ENCODE measurements around the gene VWA2.

The VWA2 gene

GRCh38 chr10:114233482-114233881, 5.6 kb upstream of the VWA2 start:
- H3K27ac ChIP-seq (ENCODE audit: extremely low read depth, low read depth, low read length), result no peak overlapping the region
- no peak overlapping the region for H3K4me3 ChIP-seq (ENCODE audit: low read depth, low read length)
- CTCF ChIA-PET, result interaction anchor here (0.5 to 0.8 kb wide), 2 partner anchors 470 to 1784 kb away, joined by 3 to 5 read pairs; no protein-coding TSS in a partner anchor
- POLR2A ChIA-PET, result no interaction called here
- H3K36me3 ChIP-seq (ENCODE audit: control insufficient read depth in 2 of 2, insufficient read depth in 1 of 2, low read length in 2 of 2), result no peaks in the 10 kb centered on the region
- 0 out of 2 replicates have a peak, but pooled peaks cover 3% of the 10 kb centered on the region for H3K4me1 ChIP-seq (ENCODE audit: control insufficient read depth, insufficient read depth, low read length)
- TF ChIP-seq CTCF (tag by site-specific recombination; IDR thresholded peaks at IDR 0.05) (no peak), ZNF704 (tag by site-specific recombination; IDR thresholded peaks at IDR 0.05) (no peak), RBAK (tag by site-specific recombination; IDR thresholded peaks at IDR 0.05) (no peak), MYNN (tag by site-specific recombination; IDR thresholded peaks at IDR 0.05; ENCODE audit: borderline replicate concordance) (peak; percentile 68)
- H3K9me3 ChIP-seq (ENCODE audit: control insufficient read depth, insufficient read depth, low read depth, low read length), result no peaks in the 10 kb centered on the region

GRCh38 chr10:114234132-114234531, 4.9 kb upstream of the VWA2 start:
- peaks cover 5% of the 10 kb centered on the region; the same call in 1 of the 2 replicates for H3K4me1 ChIP-seq (ENCODE audit: control insufficient read depth, insufficient read depth, low read length)
- CTCF ChIA-PET, result interaction anchor here (0.5 kb wide), 1 partner anchor 1784 kb away, joined by 5 read pairs; no protein-coding TSS in a partner anchor
- POLR2A ChIA-PET, result no interaction called here
- H3K9me3 ChIP-seq (ENCODE audit: control insufficient read depth, insufficient read depth, low read depth, low read length), result no peaks in the 10 kb centered on the region
- no peak overlapping the region for H3K27ac ChIP-seq (ENCODE audit: extremely low read depth, low read depth, low read length)
- H3K4me3 ChIP-seq (ENCODE audit: low read depth, low read length), result no peak overlapping the region
- H3K36me3 ChIP-seq (ENCODE audit: control insufficient read depth in 2 of 2, insufficient read depth in 1 of 2, low read length in 2 of 2), result no peaks in the 10 kb centered on the region
- TF ChIP-seq INSM2 (tag by site-specific recombination; IDR thresholded peaks at IDR 0.05), result no peak
- no peak for TF ChIP-seq ZNF513 (tag by site-specific recombination; IDR thresholded peaks at IDR 0.05)
- TF ChIP-seq ZBTB21 (tag by site-specific recombination; IDR thresholded peaks at IDR 0.05), result no peak
- TF ChIP-seq ZNF596 (tag by site-specific recombination; IDR thresholded peaks at IDR 0.05), result no peak
- no peak for TF ChIP-seq GLIS1 (tag by site-specific recombination; IDR thresholded peaks at IDR 0.05)
- TF ChIP-seq ZNF837 (tag by site-specific recombination; IDR thresholded peaks at IDR 0.05), result no peak
- no peak for TF ChIP-seq ZNF37A (tag by site-specific recombination; IDR thresholded peaks at IDR 0.05)
- TF ChIP-seq PRDM4 (tag by site-specific recombination; IDR thresholded peaks at IDR 0.05), result no peak
- TF ChIP-seq ZNF645 (tag by site-specific recombination; IDR thresholded peaks at IDR 0.05), result no peak
- no peak for TF ChIP-seq PRDM2 (tag by site-specific recombination; IDR thresholded peaks at IDR 0.05; ENCODE audit: borderline replicate concordance)
- TF ChIP-seq ZNF473 (tag by site-specific recombination; IDR thresholded peaks at IDR 0.05), result no peak
- TF ChIP-seq ZNF692 (tag by site-specific recombination; IDR thresholded peaks at IDR 0.05), result no peak
- no peak for TF ChIP-seq ZNF677 (tag by site-specific recombination; IDR thresholded peaks at IDR 0.05)
